MG63 (cell line): ENCODE measurements around the gene ESR1. TPM values are rescaled to one million over a fixed set of nuclear protein-coding genes. Genes with fewer than 3 reads are reported as not detected.

Experiments
- DNase-seq: peaks from one replicate; pipeline ENCODE4 v3.0.0-alpha.2; 2020
- H3K27me3 ChIP-seq: fragments of 250-450 bp; sonication (Bioruptor Pico); 2 replicates; pipeline ENCODE4 v1.5.1; 2020; ENCODE audit warnings: mild to moderate bottlenecking, moderate library complexity
- H3K36me3 ChIP-seq: fragments of 250-450 bp; sonication (Bioruptor Pico); 2 replicates; pipeline ENCODE4 v1.5.1; 2020; ENCODE audit warnings: mild to moderate bottlenecking, moderate library complexity
- H3K4me3 ChIP-seq: fragments of 250-450 bp; sonication (Bioruptor Pico); 2 replicates; pipeline ENCODE4 v1.5.1; 2020; ENCODE audit warnings: mild to moderate bottlenecking, moderate library complexity
- H3K9me3 ChIP-seq: fragments of 250-450 bp; sonication (Bioruptor Pico); 2 replicates; pipeline ENCODE4 v1.5.1; 2020; ENCODE audit warnings: mild to moderate bottlenecking, moderate library complexity
- total RNA-seq: library from RNA; depleted of rRNA; stranded (reverse); fragments of >200 nt; shearing (Covaris generic); gene quantifications from 2 replicates; pipeline ENCODE4 v1.2.3, GENCODE V29; 2014; ENCODE audit warnings: low replicate concordance

The ESR1 gene
- total RNA-seq, 1 experiment from 2014 or later, result not detected

DNA sequence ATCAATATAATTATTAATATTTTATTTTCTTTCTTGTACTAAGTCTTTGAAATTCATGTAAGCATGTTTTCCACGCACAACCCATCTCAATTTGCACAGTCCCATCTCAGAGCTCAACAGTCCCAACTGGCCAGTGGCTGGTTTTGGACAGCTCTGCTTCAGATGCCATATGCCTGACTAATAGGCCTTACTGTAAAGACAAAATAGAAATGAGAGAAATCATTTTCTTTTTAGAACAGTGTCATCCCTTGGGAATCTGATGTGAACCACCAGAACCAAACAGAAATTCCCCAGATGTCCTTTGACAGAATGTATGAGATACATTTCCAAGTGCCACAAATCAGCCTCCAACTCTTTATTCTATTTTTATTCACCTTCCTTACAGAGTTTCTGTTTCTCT, 338.9 kb downstream of the ESR1 start:
- Histone ChIP-seq H3K4me3 (no peak overlapping the region), H3K36me3 (peaks cover 4% of the 10 kb centered on the region; the same call in 1 of the 2 replicates), H3K27me3 (no peaks in the 10 kb centered on the region), H3K9me3 (no peaks in the 10 kb centered on the region)
- DNase-seq, result peak; percentile 52

DNA sequence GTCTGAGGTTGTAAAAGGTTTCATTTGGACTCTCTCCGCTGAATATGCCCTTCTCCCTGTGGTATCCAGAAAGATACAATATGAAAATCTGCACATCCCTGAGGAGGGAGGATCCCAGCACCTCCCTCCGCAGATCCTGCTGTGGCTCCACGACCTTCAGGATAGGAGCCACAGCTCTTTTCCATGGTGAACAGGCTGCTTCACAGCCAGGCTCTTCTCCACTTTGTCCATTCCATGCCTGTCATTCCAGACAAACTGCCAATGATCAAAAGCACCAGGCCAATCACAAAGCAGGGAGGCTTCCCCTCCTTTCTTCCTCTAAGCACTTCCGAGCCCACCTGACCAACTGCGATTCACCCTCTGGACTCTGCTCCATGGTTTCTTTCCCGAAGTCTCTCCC, 339.8 kb downstream of the ESR1 start:
- no peaks in the 10 kb centered on the region for H3K9me3 ChIP-seq
- peaks cover 4% of the 10 kb centered on the region; the same call in 1 of the 2 replicates for H3K36me3 ChIP-seq
- H3K27me3 ChIP-seq, result no peaks in the 10 kb centered on the region
- DNase-seq, result no peak
- no peak overlapping the region for H3K4me3 ChIP-seq

DNA sequence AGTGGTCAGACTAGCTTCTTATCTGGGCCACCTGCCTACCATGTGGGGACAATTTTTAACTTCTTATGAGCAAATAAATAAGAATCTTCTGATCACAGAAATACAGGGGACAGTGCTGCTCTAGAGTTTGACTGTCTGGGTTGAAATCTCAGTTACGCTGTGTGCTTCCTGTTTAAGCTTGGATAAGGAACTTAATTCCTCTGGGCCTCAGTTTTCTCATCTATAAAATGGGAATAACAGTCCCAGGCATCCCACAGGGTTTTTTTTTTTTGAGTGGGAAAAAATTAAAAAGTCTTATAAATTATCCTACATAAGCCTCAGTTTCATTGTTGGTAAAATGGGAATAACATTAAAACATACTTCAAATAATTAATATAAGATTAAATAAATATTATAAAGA, 340.9 kb downstream of the ESR1 start:
- H3K9me3 ChIP-seq, result no peaks in the 10 kb centered on the region
- peaks cover 4% of the 10 kb centered on the region; the same call in 1 of the 2 replicates for H3K36me3 ChIP-seq
- no peak overlapping the region for H3K4me3 ChIP-seq
- DNase-seq, result no peak
- no peaks in the 10 kb centered on the region for H3K27me3 ChIP-seq

DNA sequence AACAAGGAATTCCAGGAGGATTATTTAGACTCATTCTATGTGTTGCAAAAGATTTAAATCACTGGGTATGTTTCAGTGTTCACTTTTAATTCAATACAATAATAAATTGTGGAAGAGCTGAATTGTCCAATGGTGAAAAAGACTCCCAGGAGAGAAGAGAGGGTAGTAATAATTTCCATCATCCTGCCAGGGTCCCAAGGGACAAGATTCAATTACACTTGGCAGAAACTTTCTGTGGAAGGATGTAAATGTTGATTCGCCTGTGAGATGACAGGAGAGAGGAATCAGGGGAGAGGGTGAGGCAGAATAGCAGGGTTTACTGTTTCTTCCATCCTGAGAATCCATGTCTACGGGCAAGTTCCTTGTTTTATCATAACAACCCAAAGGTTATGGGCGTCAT, 342.7 kb downstream of the ESR1 start:
- H3K36me3 ChIP-seq, result peaks cover 4% of the 10 kb centered on the region; the same call in 1 of the 2 replicates
- no peaks in the 10 kb centered on the region for H3K27me3 ChIP-seq
- H3K4me3 ChIP-seq, result no peak overlapping the region
- DNase-seq, result no peak
- H3K9me3 ChIP-seq, result no peaks in the 10 kb centered on the region

DNA sequence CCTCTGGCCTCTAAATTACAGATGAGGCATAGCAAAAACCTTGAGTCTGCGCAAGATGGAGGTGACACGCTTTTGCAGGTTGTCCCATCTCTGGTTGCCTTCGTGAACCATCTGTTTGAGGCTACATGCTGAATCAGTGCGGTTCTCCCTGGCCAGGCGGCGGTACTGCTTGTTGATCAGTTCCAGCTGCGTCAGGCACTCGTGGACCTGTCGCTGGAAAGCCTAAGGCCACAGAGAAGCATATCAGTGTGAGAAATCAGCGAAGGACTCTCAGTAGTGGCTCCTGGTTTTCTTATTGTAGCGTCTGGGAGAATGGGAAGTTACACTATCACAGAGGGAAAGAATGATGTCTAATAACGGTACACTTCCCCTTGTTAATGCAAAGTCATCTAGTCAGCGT, 344.4 kb downstream of the ESR1 start:
- DNase-seq, result no peak
- peaks cover 4% of the 10 kb centered on the region; the same call in 1 of the 2 replicates for H3K36me3 ChIP-seq
- H3K27me3 ChIP-seq, result no peaks in the 10 kb centered on the region
- no peak overlapping the region for H3K4me3 ChIP-seq
- H3K9me3 ChIP-seq, result no peaks in the 10 kb centered on the region

DNA sequence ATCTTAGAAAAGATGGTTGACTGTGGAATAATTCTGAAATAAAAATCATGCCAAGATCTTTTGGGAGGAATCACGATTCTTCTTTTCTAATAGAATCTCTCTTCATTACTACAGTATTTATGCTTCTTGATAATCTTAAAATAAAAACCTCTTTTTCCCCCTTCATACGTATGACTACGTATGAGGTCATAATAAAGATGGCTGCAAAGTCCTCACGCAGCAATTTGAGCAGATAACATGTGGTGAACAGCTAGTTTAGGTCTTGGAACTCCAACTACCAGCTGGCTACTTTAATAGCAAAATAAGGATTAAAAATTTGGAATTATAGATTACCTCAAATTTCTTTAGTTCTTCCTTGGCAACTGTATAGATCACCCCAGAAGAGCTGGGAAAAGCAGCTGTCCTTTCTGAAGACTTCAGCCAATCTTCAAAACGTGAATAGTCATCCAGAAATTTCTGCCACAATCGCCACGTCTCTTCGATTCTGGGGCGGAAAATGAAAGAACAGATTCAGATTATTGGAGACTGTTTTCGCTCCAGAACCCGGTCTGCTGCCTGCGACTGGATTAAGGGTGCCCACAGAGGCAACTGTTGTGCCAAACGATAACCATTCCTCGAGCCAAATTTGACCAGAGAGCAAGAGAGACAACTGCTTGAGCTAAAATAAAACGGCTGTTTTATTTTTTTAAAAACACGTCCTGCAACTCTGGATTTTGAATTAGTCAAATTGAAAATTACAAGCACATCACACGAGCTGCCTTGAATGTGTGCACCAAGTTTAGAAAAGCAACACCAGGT, 347.3 kb downstream of the ESR1 start:
- no peak for DNase-seq
- Histone ChIP-seq H3K9me3 (no peaks in the 10 kb centered on the region), H3K4me3 (no peak overlapping the region), H3K36me3 (peaks cover 4% of the 10 kb centered on the region; the same call in 1 of the 2 replicates), H3K27me3 (no peaks in the 10 kb centered on the region)

DNA sequence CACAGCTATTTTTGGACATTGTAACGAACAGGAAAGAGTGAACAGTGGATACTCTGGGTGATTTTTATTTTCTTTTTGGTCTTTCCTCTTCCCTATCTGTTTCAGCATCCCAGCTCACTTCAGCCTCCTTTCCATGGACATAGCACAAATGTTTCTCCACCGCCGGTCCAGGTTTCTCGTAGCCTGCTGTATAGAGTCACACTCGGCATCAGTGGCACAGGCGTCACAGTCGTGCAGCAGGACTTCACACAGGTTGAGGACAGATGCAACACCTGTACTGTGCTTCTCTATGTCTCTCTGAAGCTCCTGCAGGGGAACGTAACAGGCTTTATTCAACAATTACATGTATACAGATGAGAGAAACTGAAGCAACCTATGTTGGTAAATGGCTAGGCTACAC, 348.3 kb downstream of the ESR1 start:
- Histone ChIP-seq H3K9me3 (no peaks in the 10 kb centered on the region), H3K36me3 (no peaks in the 10 kb centered on the region), H3K27me3 (no peaks in the 10 kb centered on the region), H3K4me3 (no peak overlapping the region)
- DNase-seq, result no peak

DNA sequence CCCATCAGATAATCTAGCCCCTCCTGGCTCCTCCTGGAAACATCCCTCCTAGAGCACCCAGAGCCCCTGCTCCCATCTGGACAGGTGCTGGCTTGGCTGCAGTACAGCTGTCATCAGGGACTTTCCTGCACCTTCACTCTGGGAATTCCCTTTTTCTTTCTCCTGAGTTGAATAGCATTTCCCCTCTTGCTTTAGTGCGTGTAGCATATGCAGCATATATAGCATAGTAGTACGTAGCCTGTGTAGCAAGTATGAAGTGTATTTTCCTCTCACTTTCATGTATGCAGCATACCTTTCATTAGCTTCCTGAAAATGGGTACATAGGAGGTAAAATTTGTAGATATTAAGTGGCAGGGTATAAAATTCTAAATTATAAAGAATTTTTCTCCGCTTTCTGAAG, 352.9 kb downstream of the ESR1 start:
- Histone ChIP-seq H3K27me3 (no peaks in the 10 kb centered on the region), H3K36me3 (no peaks in the 10 kb centered on the region), H3K9me3 (no peaks in the 10 kb centered on the region), H3K4me3 (no peak overlapping the region)
- no peak for DNase-seq

DNA sequence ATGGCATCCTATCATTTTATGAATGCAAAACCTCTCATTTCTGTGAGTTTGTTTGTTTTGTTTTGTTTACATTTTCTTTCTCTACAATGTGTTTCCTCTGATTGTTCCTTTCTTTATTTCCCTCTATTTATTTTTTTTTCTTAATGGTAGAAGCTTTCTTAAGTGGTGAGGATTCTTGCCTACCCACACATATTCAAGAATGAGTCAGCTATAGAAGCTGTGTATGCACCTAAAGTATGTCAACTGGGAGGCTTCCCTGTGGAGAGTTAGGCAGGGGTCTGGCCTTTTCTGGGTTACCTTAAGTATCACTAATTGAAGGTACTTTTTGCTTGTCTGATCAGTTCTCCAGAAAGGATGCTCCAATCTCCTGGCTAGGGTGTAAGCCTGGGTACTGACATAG, 354.0 kb downstream of the ESR1 start:
- DNase-seq, result peak; percentile 9
- no peaks in the 10 kb centered on the region for H3K36me3 ChIP-seq
- no peak overlapping the region for H3K4me3 ChIP-seq
- H3K9me3 ChIP-seq, result no peaks in the 10 kb centered on the region
- H3K27me3 ChIP-seq, result no peaks in the 10 kb centered on the region

DNA sequence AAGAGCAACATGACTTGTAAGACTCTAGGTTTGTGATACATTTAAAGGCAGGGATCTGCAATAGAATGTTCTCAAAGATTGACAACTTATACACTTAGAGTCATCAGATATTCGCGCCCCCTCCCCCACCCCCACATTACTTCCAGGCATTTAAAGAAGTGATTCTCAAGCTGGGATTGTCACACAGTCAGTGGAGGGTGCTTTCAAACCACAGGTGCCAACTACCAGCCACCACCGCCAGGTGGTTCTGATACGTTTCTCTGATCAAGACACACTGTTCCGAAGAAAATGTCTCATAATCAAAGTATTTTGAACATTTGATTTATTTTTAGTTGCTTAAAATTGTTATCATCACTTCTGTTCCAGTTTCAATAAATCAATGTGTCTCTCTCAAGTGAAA, 357.5 kb downstream of the ESR1 start:
- Histone ChIP-seq H3K9me3 (no peaks in the 10 kb centered on the region), H3K36me3 (no peaks in the 10 kb centered on the region), H3K4me3 (no peak overlapping the region), H3K27me3 (no peaks in the 10 kb centered on the region)
- DNase-seq, result no peak

DNA sequence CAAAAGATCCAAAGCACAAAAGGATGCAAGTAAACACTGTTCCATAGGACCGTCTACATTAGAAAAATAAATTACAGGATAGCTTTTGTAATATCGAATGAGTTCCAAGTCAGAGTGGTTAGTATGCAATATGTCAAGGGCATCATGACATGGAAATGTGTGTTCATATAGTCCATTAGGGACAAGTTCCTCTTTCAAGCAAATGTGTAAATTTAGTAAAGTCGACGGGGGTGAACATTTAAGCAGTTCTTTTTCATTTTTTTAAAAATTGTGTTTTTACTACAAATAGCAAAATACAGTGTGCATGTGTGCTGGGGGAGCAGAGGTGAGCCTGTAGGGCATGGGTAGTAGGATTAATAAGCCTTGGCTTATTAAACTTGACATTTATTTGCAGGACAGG, 359.0 kb downstream of the ESR1 start:
- DNase-seq, result no peak
- no peak overlapping the region for H3K4me3 ChIP-seq
- H3K27me3 ChIP-seq, result no peaks in the 10 kb centered on the region
- H3K9me3 ChIP-seq, result no peaks in the 10 kb centered on the region
- H3K36me3 ChIP-seq, result no peaks in the 10 kb centered on the region

DNA sequence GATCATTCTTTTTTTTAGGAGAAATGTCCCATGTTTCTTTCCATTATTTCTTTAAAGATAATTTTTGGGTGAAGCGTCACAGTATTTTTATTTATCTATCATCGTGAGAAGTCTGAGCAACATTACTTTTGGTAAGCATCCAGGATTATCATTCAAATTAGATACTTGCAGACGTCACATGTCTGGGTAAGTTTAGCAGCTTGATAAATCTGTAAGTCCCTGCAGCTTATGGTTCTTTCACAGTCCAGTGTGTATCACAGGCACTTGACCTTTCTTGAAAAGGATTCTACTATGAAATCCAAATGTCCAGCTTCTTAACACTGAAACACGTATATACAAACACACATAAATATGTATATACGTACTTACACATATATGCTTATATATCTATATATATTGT, 359.4 kb downstream of the ESR1 start:
- DNase-seq, result no peak
- Histone ChIP-seq H3K36me3 (no peaks in the 10 kb centered on the region), H3K4me3 (no peak overlapping the region), H3K9me3 (no peaks in the 10 kb centered on the region), H3K27me3 (no peaks in the 10 kb centered on the region)

DNA sequence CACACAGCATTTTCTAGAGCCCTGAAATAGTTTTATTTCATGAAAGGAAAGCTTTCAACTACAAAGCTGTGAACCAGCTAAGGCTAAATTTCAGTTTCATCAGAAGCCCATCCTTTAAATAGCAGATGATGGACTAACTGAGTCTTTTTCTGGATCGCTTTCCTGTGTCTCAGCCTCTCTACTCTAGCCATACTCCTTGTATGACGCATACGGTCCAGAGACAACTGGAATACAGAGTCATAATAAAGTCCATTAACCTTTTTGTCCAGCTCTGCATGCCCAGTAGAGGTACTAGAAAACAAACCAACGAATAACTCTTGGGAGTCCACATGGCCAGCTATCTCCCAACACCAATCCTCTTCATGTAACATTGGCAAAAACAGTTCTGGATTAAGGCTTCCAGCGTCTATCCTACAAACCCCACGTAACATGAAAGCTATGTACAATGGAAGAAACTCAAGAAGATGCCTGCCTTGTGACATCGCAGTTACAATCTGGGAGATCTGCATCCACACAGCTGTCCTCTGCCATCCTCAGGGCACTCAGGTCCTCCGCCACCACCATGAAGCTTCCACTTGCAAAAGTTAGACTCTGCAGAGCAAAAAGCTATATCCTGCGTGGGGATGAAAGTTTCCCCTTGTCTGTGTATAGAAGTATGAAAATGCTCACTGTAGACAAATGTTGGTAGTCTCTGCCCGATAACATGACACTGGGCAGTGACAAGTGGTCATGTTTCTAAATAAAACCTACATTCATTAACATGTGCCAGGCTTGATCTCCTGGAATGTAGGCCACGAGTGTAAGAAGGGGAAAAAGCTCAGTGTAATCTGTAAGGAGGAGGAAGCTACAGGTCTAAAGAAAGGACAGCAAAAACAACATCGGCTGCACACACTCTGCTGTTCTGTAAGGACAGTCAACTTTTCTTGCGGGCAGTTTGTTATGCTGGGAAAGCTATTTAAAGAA, 360.4 kb downstream of the ESR1 start:
- Histone ChIP-seq H3K36me3 (no peaks in the 10 kb centered on the region), H3K9me3 (no peaks in the 10 kb centered on the region), H3K27me3 (no peaks in the 10 kb centered on the region), H3K4me3 (no peak overlapping the region)
- DNase-seq, result no peak

DNA sequence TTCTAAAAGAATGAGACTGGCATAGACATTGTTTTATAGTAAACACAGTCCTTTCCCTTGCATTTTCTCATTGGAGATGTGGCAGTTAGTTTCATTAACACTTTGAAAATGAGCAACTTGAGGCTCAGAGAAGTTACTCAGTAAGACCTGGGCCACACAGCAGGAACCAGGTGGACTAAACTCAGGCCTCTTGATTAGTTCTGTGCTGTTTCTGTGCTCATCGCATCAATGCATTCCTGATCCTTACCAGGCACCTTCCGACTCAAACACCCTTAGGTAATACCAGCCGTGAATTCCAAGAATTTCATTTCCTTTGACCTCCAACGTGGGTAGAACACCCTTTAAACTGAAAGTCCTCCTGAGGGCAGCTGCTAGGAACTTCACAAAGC, 362.8 kb downstream of the ESR1 start:
- DNase-seq, result no peak
- H3K36me3 ChIP-seq, result no peaks in the 10 kb centered on the region; the same call in 1 of the 2 replicates
- H3K4me3 ChIP-seq, result no peak overlapping the region
- no peaks in the 10 kb centered on the region for H3K27me3 ChIP-seq
- no peaks in the 10 kb centered on the region for H3K9me3 ChIP-seq

DNA sequence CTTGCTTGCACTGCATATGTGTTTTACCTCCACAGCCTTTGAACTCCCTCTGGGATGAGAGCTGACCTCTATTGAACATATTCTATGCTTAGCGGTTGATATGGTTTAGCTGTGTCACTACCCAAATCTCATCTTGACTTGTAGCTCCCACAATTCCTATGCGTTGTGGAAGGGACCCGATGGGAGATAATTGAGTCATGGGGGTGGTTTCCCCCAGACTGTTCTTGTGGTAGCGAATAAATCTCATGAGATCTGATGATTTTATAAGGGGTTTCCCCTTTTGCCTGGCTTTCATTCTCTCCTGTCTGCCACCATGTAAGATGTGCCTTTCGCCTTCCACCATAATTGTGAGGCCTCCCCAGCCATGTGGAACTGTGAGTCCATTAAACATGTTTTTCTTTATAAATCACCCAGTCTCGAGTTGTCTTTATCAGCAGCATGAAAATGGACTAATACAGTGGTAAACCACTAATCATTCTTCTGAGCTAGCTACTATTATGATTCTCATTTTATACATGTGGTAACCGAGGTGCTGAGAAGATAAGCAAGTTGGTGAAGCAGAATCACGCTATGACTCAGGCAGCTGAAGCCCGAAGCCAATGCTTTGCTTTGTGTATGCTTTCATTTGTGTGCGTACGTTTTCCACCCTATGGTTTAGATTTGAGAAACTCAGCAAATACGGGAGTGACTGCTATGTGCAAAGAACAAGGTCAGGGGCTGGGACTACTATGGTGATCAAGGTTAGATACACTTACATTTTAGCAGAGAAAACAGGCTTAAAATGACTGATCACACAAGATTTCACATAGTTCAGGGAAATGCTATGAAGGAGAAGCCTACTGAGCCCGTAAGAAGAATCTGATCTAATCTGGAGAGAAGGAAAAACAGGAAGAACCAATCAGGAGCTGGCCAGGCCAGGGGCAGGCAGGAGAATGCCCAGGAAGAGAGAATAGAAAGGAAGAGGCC, 363.5 kb downstream of the ESR1 start:
- no peak overlapping the region for H3K4me3 ChIP-seq
- no peaks in the 10 kb centered on the region for H3K27me3 ChIP-seq
- H3K9me3 ChIP-seq, result no peaks in the 10 kb centered on the region
- DNase-seq, result no peak
- peaks cover 2% of the 10 kb centered on the region; the same call in 1 of the 2 replicates for H3K36me3 ChIP-seq

DNA sequence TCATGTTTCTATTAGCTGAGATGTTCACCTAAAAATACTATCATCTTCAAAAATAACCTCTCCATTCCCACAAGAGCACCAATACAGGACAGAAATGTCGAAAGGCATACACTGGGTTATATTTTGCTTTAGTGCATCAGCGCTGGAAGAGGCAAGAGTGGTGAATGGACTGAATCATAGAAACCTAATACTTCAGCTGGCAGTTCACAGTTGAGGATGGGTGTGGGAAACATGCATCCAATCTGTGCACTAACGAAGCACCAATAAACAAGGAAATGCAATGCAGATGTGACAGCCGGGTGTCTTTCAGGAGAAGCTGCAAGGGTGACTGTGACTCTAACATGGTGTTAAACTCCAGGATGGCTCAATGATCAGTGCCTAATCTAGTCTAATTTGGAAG, 365.8 kb downstream of the ESR1 start:
- peaks cover 2% of the 10 kb centered on the region; the same call in 1 of the 2 replicates for H3K36me3 ChIP-seq
- H3K9me3 ChIP-seq, result no peaks in the 10 kb centered on the region
- no peak overlapping the region for H3K4me3 ChIP-seq
- H3K27me3 ChIP-seq, result no peaks in the 10 kb centered on the region
- no peak for DNase-seq
